ENCODE measurements around the gene RPS6KA2. TPM values are rescaled to one million over a fixed set of nuclear protein-coding genes. Genes with fewer than 3 reads are reported as not detected.

The RPS6KA2 gene
- total RNA-seq, 1 experiment from 2014 or later, result 18.5 TPM

- H2AFZ ChIP-seq, result peak overlapping the region; percentile 83
- H3K9me3 ChIP-seq (ENCODE audit: insufficient read depth, low read depth), result no peaks in the 10 kb centered on the region
- ChIA-PET POLR2A (ENCODE audit: unreplicated experiment) (no interaction called here), CTCF (no interaction called here)
- 0 out of 2 replicates have a peak, but pooled peaks cover 5% of the 10 kb centered on the region for H3K4me1 ChIP-seq (replicated peaks; ENCODE audit: insufficient read depth)
- peak overlapping the region; percentile 97 for H3K4me2 ChIP-seq
- no peaks in the 10 kb centered on the region for H3K36me3 ChIP-seq (ENCODE audit: low read depth)
- TF ChIP-seq CTCF (conservative IDR thresholded peaks at IDR 0.05), result no peak
- TF ChIP-seq EZH2 (IDR thresholded peaks at IDR 0.05; ENCODE audit: low read depth), result no peak
- DNase-seq, result no peak
- BruUV-seq (replicated peaks), result no TSS peak
- H3K4me3 ChIP-seq, result peak overlapping the region; percentile 97
- H3F3A ChIP-seq (ENCODE audit: insufficient read depth, low read depth), result peaks cover 18% of the 10 kb centered on the region
- no peaks in the 10 kb centered on the region for H3K9me2 ChIP-seq (ENCODE audit: insufficient read depth)
- no peaks in the 10 kb centered on the region for H3K79me2 ChIP-seq (ENCODE audit: low read depth)
- H4K20me1 ChIP-seq (ENCODE audit: insufficient read depth), result no peaks in the 10 kb centered on the region
- intact Hi-C loops (cut with micrococcal nuclease; ENCODE audit: unreplicated experiment), result loop anchor here (2.0 to 5.0 kb wide), 4 partner anchors 40 to 616 kb away; partner anchors contain the start of genes CEP43, RPS6KA2 and SFT2D1
- H3K27ac ChIP-seq, result no peak overlapping the region
- H3K27me3 ChIP-seq (ENCODE audit: insufficient read depth, low read depth), result no peaks in the 10 kb centered on the region
Observed at GRCh38 chr6:166382500-166382932, 244.5 kb downstream of the RPS6KA2 start.

- TF ChIP-seq EZH2 (IDR thresholded peaks at IDR 0.05; ENCODE audit: low read depth), result no peak
- TF ChIP-seq CTCF (conservative IDR thresholded peaks at IDR 0.05), result peak; percentile 84
- peaks cover 18% of the 10 kb centered on the region for H3F3A ChIP-seq (ENCODE audit: insufficient read depth, low read depth)
- no peaks in the 10 kb centered on the region for H3K27me3 ChIP-seq (ENCODE audit: insufficient read depth, low read depth)
- H3K4me3 ChIP-seq, result peak overlapping the region; percentile 97
- peak overlapping the region; percentile 97 for H3K4me2 ChIP-seq
- H3K9me3 ChIP-seq (ENCODE audit: insufficient read depth, low read depth), result no peaks in the 10 kb centered on the region
- peak in 1 of 2 experiments; percentile 76 for DNase-seq
- BruUV-seq (replicated peaks), result no TSS peak
- ChIA-PET CTCF (no interaction called here), POLR2A (ENCODE audit: unreplicated experiment) (no interaction called here)
- intact Hi-C loops (cut with micrococcal nuclease; ENCODE audit: unreplicated experiment), result loop anchor here (2.0 to 5.0 kb wide), 4 partner anchors 39 to 617 kb away; partner anchors contain the start of genes CEP43, RPS6KA2 and SFT2D1
- peak overlapping the region; percentile 83 for H2AFZ ChIP-seq
- no peaks in the 10 kb centered on the region for H3K9me2 ChIP-seq (ENCODE audit: insufficient read depth)
- no peak overlapping the region for H3K27ac ChIP-seq
- no peaks in the 10 kb centered on the region for H3K36me3 ChIP-seq (ENCODE audit: low read depth)
- no peaks in the 10 kb centered on the region for H4K20me1 ChIP-seq (ENCODE audit: insufficient read depth)
- H3K79me2 ChIP-seq (ENCODE audit: low read depth), result no peaks in the 10 kb centered on the region
- 0 out of 2 replicates have a peak, but pooled peaks cover 5% of the 10 kb centered on the region for H3K4me1 ChIP-seq (replicated peaks; ENCODE audit: insufficient read depth)
Observed at GRCh38 chr6:166381733-166382499, 245.1 kb downstream of the RPS6KA2 start.

GRCh38 chr6:166381381-166381732 is 245.7 kb downstream of the RPS6KA2 start:
- TF ChIP-seq CTCF (conservative IDR thresholded peaks at IDR 0.05), result no peak
- peak overlapping the region; percentile 97 for H3K4me3 ChIP-seq
- no peaks in the 10 kb centered on the region for H3K79me2 ChIP-seq (ENCODE audit: low read depth)
- H3K4me1 ChIP-seq (replicated peaks; ENCODE audit: insufficient read depth), result 0 out of 2 replicates have a peak, but pooled peaks cover 5% of the 10 kb centered on the region
- H3K4me2 ChIP-seq, result peak overlapping the region; percentile 97
- H3K36me3 ChIP-seq (ENCODE audit: low read depth), result no peaks in the 10 kb centered on the region
- no peaks in the 10 kb centered on the region for H3K27me3 ChIP-seq (ENCODE audit: insufficient read depth, low read depth)
- no peaks in the 10 kb centered on the region for H3K9me3 ChIP-seq (ENCODE audit: insufficient read depth, low read depth)
- H3F3A ChIP-seq (ENCODE audit: insufficient read depth, low read depth), result peaks cover 18% of the 10 kb centered on the region
- ChIA-PET POLR2A (ENCODE audit: unreplicated experiment) (no interaction called here), CTCF (interaction anchor here (0.6 to 0.9 kb wide), 2 partner anchors 68 to 95 kb away, joined by 12 to 16 read pairs; no protein-coding TSS in a partner anchor)
- BruUV-seq (replicated peaks), result TSS peak; percentile 40
- intact Hi-C loops (cut with micrococcal nuclease; ENCODE audit: unreplicated experiment), result loop anchor here (5.0 kb wide), 1 partner anchor 104 kb away; no protein-coding TSS in a partner anchor
- no peaks in the 10 kb centered on the region for H4K20me1 ChIP-seq (ENCODE audit: insufficient read depth)
- H3K27ac ChIP-seq, result no peak overlapping the region
- H2AFZ ChIP-seq, result peak overlapping the region; percentile 83
- H3K9me2 ChIP-seq (ENCODE audit: insufficient read depth), result no peaks in the 10 kb centered on the region
- DNase-seq, result no peak
